Subcutaneous abdominal adipose tissue (tissue), 5 donors: ENCODE measurements around the gene SLC22A23.
A peak's percentile ranks its signal among the peaks of the same experiment; 100 is the strongest.

Source experiments
- H3K27ac ChIP-seq: one replicate; pipeline ENCODE4 v1.7.0; 2013; ENCODE audit warnings: low read depth, mild to moderate bottlenecking, inconsistent platforms, low read length, moderate library complexity
- H3K27me3 ChIP-seq, 5 donors: one replicate each; pipeline ENCODE4 v1.7.0; 2013; ENCODE audit warnings: low read length in 5 of 5, inconsistent platforms in 1 of 5; ENCODE audit not compliant: control insufficient read depth in 5 of 5, insufficient read depth in 4 of 5
- H3K36me3 ChIP-seq, 5 donors: one replicate each; pipeline ENCODE4 v1.7.0; 2013; ENCODE audit warnings: low read length in 5 of 5; ENCODE audit not compliant: control insufficient read depth in 5 of 5, insufficient read depth in 5 of 5
- H3K4me1 ChIP-seq, 5 donors: one replicate each; pipeline ENCODE4 v1.7.0; 2013; ENCODE audit warnings: low read length in 5 of 5, mild to moderate bottlenecking in 3 of 5, moderate library complexity in 1 of 5; ENCODE audit not compliant: control insufficient read depth in 5 of 5, insufficient read depth in 5 of 5
- H3K4me3 ChIP-seq, 5 donors: one replicate each; pipeline ENCODE4 v1.7.0; 2013; ENCODE audit warnings: low read length in 5 of 5, low read depth in 1 of 5
- H3K9ac ChIP-seq, 5 donors: one replicate each; pipeline ENCODE4 v1.7.0; 2013; ENCODE audit warnings: low read length in 5 of 5, mild to moderate bottlenecking in 4 of 5, moderate library complexity in 3 of 5
- H3K9me3 ChIP-seq, 5 donors: one replicate each; pipeline ENCODE4 v1.7.0; 2013; ENCODE audit warnings: low read length in 5 of 5; ENCODE audit not compliant: control insufficient read depth in 5 of 5
- donor health status: healthy.
- donor health status: healthy.
- donor health status: healthy.
- donor health status: healthy.
- donor health status: healthy.

Gene SLC22A23

GRCh38 chr6:3235486-3235885 is 221.4 kb downstream of the SLC22A23 start:
- H3K9ac ChIP-seq: no peak overlapping the region
- H3K36me3 ChIP-seq: no peaks in the 10 kb centered on the region
- peaks cover 0 to 8% (median 7%) of the 10 kb centered on the region in 5 donors for H3K27me3 ChIP-seq
- H3K4me1 ChIP-seq: peaks cover 1 to 31% (median 17%) of the 10 kb centered on the region in 5 donors
- no peak overlapping the region for H3K4me3 ChIP-seq
- H3K9me3 ChIP-seq: no peaks in the 10 kb centered on the region
- H3K27ac ChIP-seq: no peak overlapping the region

- Histone ChIP-seq H3K4me3 (no peak overlapping the region), H3K9me3 (no peaks in the 10 kb centered on the region), H3K27me3 (peaks cover 7 to 24% (median 20%) of the 10 kb centered on the region in 5 donors), H3K27ac (no peak overlapping the region), H3K36me3 (no peaks in the 10 kb centered on the region), H3K4me1 (peaks cover 1 to 45% (median 31%) of the 10 kb centered on the region in 5 donors), H3K9ac (no peak overlapping the region)
Observed at GRCh38 chr6:3233904-3234303, 222.9 kb downstream of the SLC22A23 start.

DNA sequence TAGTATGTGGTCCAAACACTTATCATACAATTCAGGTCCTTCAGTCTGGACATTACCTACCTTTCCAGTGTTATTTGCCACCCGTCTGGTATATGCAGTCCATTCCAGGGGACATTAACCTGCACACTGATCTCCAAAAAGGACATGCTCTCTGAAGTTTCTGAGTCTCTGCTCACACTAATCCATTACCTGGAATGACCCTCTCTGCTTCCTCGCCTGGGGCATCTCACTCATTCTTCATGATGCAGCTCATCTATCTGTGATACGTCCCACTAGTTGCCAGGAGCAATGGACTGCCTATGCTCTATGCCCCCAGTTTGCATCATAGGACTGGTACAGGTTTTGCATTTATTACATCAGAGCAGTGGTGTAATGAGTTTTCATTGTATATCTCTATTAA is 223.5 kb downstream of the SLC22A23 start:
- Histone ChIP-seq H3K4me3 (no peak overlapping the region), H3K36me3 (no peaks in the 10 kb centered on the region), H3K9ac (no peak overlapping the region), H3K27ac (no peak overlapping the region), H3K4me1 (peaks cover 1 to 50% (median 35%) of the 10 kb centered on the region in 5 donors), H3K9me3 (no peaks in the 10 kb centered on the region), H3K27me3 (peaks cover 7 to 28% (median 24%) of the 10 kb centered on the region in 5 donors)

DNA sequence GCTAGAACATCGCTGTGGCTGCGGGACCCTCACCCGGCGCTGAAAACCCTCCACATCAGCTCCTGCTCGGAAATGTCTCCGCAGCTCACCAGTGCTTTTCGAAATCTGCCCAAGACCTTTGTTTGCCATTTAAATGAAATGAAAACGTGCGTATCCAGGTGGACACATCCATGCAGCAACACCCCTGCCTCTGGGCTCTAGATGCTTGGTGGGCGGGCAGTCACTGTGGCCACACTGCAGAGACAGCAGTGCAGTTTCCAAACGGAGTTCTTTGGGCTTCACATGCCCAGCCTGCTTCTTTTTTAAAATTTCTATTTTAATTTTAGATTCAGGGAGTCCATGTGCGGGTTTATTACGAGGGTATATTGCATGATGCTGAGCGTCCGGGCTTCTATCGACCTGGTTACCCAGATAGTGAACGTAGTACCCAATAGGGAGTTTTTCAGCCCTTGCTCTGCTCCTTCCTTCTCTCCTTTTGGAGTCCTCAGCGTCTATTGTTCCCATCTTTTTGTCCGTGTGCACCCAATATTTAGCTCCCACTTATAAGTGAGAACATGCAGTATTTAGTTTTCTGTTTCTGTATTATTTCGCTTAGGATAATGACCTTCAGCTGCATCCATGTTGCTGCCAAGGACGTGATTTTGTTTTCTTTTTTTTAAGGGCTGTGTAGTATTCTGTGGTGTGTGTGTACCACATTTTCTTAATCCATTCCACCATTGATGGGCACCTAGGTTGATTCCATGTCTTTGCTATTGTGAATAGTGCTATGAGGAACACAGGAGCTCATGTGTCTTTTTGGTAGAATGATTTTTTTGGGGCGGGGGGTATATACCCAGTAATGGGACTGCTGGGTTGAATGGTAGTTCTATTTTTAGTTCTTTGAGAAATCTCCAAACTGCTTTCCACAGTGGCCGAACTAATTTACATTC is 224.6 kb downstream of the SLC22A23 start:
- no peaks in the 10 kb centered on the region for H3K9me3 ChIP-seq
- peak overlapping the region; percentile 13 for H3K27ac ChIP-seq
- peaks cover 1 to 52% (median 45%) of the 10 kb centered on the region in 5 donors for H3K4me1 ChIP-seq
- no peaks in the 10 kb centered on the region for H3K36me3 ChIP-seq
- H3K9ac ChIP-seq: peak overlapping the region in 4 of 5 donors; percentile 26 to 68 (median 56)
- H3K4me3 ChIP-seq: peak overlapping the region; percentile 77 to 86 (median 84)
- H3K27me3 ChIP-seq: peaks cover 12 to 37% (median 33%) of the 10 kb centered on the region in 5 donors

DNA sequence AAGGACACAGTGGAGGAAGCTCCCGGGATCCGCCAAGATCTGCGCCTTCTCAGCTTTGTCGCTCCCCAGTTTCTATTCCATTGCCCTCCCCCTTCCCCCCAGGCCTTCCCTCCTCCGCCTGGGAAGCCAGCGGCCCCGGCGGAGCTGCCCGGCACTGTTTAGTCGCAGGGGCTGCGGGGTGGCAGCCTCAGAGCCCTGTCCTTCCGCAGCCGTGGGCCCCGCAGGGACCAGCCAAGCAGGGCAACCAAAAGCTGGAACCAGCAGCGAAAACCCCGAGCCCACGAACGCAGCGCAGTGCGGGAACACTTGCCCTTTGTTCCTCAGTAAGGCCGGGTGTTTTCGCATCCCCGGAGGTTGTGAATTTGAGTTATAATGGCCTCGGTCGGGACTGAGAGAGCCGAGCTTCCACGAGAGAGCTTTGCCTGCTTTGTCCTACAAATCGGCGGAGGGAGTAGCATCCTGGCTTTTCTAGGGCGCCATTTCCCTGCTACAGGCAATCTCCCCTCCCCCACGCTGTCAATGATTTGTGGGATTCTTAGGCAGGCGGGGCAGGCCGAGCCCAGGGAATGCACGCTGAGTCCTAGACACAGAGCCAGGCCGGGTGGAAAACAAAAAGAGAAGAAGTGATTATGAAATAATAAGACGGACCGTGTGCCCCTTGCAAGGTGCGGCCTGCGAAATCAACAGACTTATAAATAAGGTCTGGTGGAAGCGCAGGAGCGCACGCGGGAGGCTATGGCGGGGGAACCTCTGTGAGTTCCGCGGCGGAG is 225.4 kb downstream of the SLC22A23 start:
- H3K4me3 ChIP-seq: peak overlapping the region; percentile 77 to 86 (median 84)
- no peaks in the 10 kb centered on the region for H3K9me3 ChIP-seq
- peak overlapping the region in 4 of 5 donors; percentile 46 to 68 (median 60) for H3K9ac ChIP-seq
- H3K4me1 ChIP-seq: peaks cover 1 to 61% (median 53%) of the 10 kb centered on the region in 5 donors
- H3K36me3 ChIP-seq: no peaks in the 10 kb centered on the region
- H3K27ac ChIP-seq: peak overlapping the region; percentile 13
- peaks cover 15 to 46% (median 41%) of the 10 kb centered on the region in 5 donors for H3K27me3 ChIP-seq

GRCh38 chr6:3230900-3231246 is 226.0 kb downstream of the SLC22A23 start:
- peaks cover 1 to 63% (median 55%) of the 10 kb centered on the region in 5 donors for H3K4me1 ChIP-seq
- peak overlapping the region; percentile 13 for H3K27ac ChIP-seq
- H3K4me3 ChIP-seq: peak overlapping the region; percentile 77 to 86 (median 84)
- no peaks in the 10 kb centered on the region for H3K36me3 ChIP-seq
- peaks cover 15 to 46% (median 42%) of the 10 kb centered on the region in 5 donors for H3K27me3 ChIP-seq
- no peaks in the 10 kb centered on the region for H3K9me3 ChIP-seq
- peak overlapping the region in 3 of 5 donors; percentile 46 to 68 (median 66) for H3K9ac ChIP-seq

DNA sequence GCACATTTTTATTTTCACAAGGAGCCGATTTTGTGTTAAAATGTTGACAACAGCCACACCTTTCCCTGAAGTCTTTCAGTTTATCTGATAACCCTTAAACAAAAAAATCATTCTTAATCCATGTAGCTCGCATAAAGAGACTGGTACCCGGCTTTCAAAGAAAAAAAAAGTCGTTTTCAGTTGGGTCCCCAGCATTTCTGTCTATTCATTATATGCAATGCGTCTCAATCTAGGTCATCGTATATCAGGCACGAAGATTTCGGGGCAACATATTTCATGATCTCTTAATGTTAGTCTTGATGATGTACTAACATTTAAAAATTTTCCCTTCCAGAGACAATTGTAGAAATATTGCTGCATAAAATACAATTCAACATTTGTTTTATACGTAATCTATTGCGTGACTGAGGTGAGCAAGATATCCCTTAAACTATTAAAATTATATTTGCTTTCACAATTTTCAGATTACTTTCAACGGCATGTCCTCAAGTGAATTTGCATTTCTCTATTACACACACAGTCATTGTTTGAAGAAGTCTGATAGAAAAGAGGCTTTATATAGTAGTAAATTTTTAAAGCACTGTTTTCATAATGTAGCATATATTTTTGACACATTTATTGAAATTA is 226.5 kb downstream of the SLC22A23 start:
- Histone ChIP-seq H3K9ac (no peak overlapping the region), H3K36me3 (no peaks in the 10 kb centered on the region), H3K27me3 (peaks cover 15 to 46% (median 42%) of the 10 kb centered on the region in 5 donors), H3K4me3 (peak overlapping the region in 1 of 5 donors; percentile 85), H3K4me1 (peaks cover 1 to 63% (median 55%) of the 10 kb centered on the region in 5 donors), H3K9me3 (no peaks in the 10 kb centered on the region), H3K27ac (no peak overlapping the region)

DNA sequence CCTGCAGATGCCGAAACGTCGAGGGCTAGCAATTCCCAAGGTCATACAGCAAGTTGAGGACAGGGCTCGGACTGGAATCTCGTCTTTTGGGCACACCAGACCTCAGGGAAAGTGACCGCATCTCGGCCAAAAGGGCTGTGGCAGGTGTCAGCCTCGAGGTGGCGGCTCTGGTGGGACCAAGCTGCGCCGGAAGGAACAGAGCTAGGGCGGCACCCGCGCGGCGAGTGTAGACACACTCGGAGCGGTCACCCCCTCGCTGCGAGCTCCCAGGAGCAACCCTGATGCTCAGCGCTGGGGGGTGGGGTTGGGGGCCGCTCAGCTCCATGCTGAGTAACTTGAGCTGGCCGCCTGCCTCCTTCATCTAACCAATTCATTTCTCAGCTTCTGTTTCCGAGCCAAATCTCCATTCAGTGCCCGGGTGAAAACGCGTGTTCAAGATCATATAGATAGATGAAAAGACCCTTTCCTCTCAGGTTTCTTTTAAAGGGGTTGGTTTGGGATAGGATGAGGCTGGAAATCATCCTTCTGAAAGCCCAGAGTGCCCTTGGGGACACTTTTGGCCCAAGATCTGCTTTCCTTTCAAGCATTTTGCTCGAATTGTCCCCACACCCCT is 227.2 kb downstream of the SLC22A23 start:
- Histone ChIP-seq H3K4me1 (peaks cover 1 to 63% (median 55%) of the 10 kb centered on the region in 5 donors), H3K9me3 (no peaks in the 10 kb centered on the region), H3K27ac (no peak overlapping the region), H3K9ac (no peak overlapping the region), H3K4me3 (peak overlapping the region in 3 of 5 donors; percentile 14 to 53 (median 17)), H3K27me3 (peaks cover 15 to 46% (median 42%) of the 10 kb centered on the region in 5 donors), H3K36me3 (no peaks in the 10 kb centered on the region)

DNA sequence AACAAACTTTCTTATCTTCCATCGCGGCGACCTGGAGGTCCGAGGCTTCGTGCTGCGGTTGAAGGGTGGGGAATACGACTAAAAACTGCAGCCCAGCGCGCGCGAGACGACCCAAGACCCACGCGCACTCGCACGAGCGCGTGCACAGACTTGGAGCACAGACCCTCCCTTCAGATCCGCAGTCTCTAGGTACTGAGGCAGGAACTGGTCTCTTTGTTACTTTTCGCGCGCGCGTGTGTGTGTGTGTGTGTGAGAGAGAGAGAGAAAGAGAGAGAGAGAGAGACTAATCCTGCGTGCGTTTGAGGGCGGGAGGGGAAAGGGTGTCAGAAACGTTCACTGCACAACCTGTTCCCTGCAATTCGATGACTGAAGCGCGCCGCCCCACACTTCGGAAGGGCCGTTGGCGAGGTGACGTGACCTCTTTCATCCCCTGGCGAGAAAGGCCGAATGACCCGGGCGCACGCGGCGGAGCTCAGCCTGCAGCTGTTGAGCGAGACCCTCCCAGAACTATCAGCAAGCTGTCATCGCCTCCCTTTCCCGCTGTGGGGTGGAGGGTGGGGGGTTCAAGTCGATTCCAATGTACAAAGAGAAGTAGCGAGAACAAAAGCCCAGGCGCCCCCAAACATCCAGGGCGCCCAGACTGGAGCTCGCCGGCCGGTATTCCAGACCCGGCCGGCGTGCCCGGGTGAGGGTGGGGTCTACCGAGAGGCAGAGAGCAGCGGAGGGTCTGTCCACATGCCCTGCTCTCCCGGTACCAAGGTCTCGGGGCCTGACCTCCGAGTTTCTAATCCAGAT is 227.9 kb downstream of the SLC22A23 start:
- H3K4me3 ChIP-seq: peak overlapping the region; percentile 25 to 53 (median 48)
- H3K27me3 ChIP-seq: peaks cover 15 to 46% (median 39%) of the 10 kb centered on the region in 5 donors
- peaks cover 1 to 62% (median 55%) of the 10 kb centered on the region in 5 donors for H3K4me1 ChIP-seq
- H3K9ac ChIP-seq: peak overlapping the region in 1 of 5 donors; percentile 43
- no peaks in the 10 kb centered on the region for H3K9me3 ChIP-seq
- H3K27ac ChIP-seq: no peak overlapping the region
- H3K36me3 ChIP-seq: no peaks in the 10 kb centered on the region
